Measurements from ENCODE around the gene LRTM2.

The LRTM2 gene

GRCh38 chr12:1795785-1796514, 24.4 kb upstream of the LRTM2 start:
- H3K9me3 ChIP-seq, result no peaks in the 10 kb centered on the region
- H3K27ac ChIP-seq, result peak overlapping the region; percentile 93
- H3K4me1 ChIP-seq (ENCODE audit: control insufficient read depth in 1 of 2, insufficient read depth in 1 of 2, low read depth in 1 of 2, low read length in 1 of 2), result peaks cover 28 to 40% of the 10 kb centered on the region in 2 experiments
- peak overlapping the region; percentile 87 to 97 for H3K4me3 ChIP-seq (ENCODE audit: low read depth in 1 of 2, low read length in 1 of 2)
- TF ChIP-seq, protein P1, sequence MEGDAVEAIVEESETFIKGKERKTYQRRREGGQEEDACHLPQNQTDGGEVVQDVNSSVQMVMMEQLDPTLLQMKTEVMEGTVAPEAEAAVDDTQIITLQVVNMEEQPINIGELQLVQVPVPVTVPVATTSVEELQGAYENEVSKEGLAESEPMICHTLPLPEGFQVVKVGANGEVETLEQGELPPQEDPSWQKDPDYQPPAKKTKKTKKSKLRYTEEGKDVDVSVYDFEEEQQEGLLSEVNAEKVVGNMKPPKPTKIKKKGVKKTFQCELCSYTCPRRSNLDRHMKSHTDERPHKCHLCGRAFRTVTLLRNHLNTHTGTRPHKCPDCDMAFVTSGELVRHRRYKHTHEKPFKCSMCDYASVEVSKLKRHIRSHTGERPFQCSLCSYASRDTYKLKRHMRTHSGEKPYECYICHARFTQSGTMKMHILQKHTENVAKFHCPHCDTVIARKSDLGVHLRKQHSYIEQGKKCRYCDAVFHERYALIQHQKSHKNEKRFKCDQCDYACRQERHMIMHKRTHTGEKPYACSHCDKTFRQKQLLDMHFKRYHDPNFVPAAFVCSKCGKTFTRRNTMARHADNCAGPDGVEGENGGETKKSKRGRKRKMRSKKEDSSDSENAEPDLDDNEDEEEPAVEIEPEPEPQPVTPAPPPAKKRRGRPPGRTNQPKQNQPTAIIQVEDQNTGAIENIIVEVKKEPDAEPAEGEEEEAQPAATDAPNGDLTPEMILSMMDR (IDR thresholded peaks at IDR 0.05), result peak; percentile 99
- H3K27me3 ChIP-seq, result no peaks in the 10 kb centered on the region
- H3K36me3 ChIP-seq, result no peaks in the 10 kb centered on the region

- Histone ChIP-seq H3K4me3 (ENCODE audit: low read depth in 1 of 2, low read length in 1 of 2) (peak overlapping the region; percentile 87 to 97), H3K27me3 (no peaks in the 10 kb centered on the region), H3K9me3 (no peaks in the 10 kb centered on the region), H3K27ac (peak overlapping the region; percentile 93), H3K4me1 (ENCODE audit: control insufficient read depth in 1 of 2, insufficient read depth in 1 of 2, low read depth in 1 of 2, low read length in 1 of 2) (peaks cover 22 to 37% of the 10 kb centered on the region in 2 experiments), H3K36me3 (no peaks in the 10 kb centered on the region)
- TF ChIP-seq, protein P1 (IDR thresholded peaks at IDR 0.05), result no peak
Measured at GRCh38 chr12:1796515-1797010, 23.8 kb upstream of the LRTM2 start.

GRCh38 chr12:1797011-1797901, 23.1 kb upstream of the LRTM2 start:
- no peaks in the 10 kb centered on the region for H3K27me3 ChIP-seq
- H3K27ac ChIP-seq, result peak overlapping the region; percentile 93
- H3K4me1 ChIP-seq (ENCODE audit: control insufficient read depth in 1 of 2, insufficient read depth in 1 of 2, low read depth in 1 of 2, low read length in 1 of 2), result peaks cover 22 to 30% of the 10 kb centered on the region in 2 experiments
- H3K36me3 ChIP-seq, result no peaks in the 10 kb centered on the region
- TF ChIP-seq, protein P1 (IDR thresholded peaks at IDR 0.05), result peak; percentile 30
- H3K4me3 ChIP-seq (ENCODE audit: low read depth in 1 of 2, low read length in 1 of 2), result peak overlapping the region; percentile 87 to 97
- no peaks in the 10 kb centered on the region for H3K9me3 ChIP-seq

DNA sequence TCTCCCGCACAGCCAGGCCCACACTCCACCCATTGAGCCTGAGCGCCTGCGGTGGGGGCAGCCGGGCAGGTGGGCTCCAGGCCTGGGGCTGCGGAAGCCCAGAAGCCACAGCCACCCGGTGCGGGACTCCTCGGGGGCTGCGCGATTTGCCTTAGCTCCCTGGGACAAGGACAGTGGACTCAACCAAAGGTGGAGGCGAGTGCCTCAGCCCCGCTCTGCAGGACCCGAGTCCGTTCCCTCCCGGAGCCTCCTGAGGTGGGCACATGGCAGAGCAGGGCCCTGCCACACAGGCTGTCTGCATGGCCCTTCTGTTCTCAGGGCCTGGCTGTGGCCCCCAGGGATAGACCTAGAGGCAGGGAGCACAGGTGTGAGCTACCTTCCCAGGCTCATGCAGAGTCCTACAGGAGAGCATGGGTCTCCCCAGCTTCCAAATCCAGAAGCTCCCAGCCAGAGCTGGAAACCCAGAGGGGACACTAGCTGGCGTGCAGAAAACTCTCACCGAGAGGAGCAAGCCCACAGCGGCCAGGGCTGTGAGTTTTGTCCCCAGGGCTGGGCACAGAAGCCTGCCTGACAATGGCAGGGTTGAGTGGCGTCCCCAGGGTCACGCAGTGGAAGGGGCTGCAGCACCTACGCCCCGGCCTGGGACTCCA, 22.2 kb upstream of the LRTM2 start:
- Histone ChIP-seq H3K36me3 (no peaks in the 10 kb centered on the region), H3K9me3 (no peaks in the 10 kb centered on the region), H3K4me3 (ENCODE audit: low read depth in 1 of 2, low read length in 1 of 2) (peak overlapping the region; percentile 87 to 97), H3K27me3 (no peaks in the 10 kb centered on the region), H3K4me1 (ENCODE audit: control insufficient read depth in 1 of 2, insufficient read depth in 1 of 2, low read depth in 1 of 2, low read length in 1 of 2) (peaks cover 22% of the 10 kb centered on the region in 2 experiments), H3K27ac (peak overlapping the region; percentile 93)
- TF ChIP-seq, protein P1 (IDR thresholded peaks at IDR 0.05), result no peak

GRCh38 chr12:1798641-1799020, 21.7 kb upstream of the LRTM2 start:
- Histone ChIP-seq H3K4me1 (ENCODE audit: control insufficient read depth in 1 of 2, insufficient read depth in 1 of 2, low read depth in 1 of 2, low read length in 1 of 2) (peaks cover 19 to 22% of the 10 kb centered on the region in 2 experiments), H3K4me3 (ENCODE audit: low read depth in 1 of 2, low read length in 1 of 2) (no peak overlapping the region), H3K27ac (peak overlapping the region; percentile 93), H3K36me3 (no peaks in the 10 kb centered on the region), H3K27me3 (no peaks in the 10 kb centered on the region), H3K9me3 (no peaks in the 10 kb centered on the region)
- TF ChIP-seq, protein P1 (IDR thresholded peaks at IDR 0.05), result no peak
